Stimulated activated CD4-positive, alpha-beta T cell treated with anti-CD3 and anti-CD28 coated beads, Interleukin-1b, Interleukin-23, amount 100 ng/mL, for 48 hours (primary cell): ENCODE measurements around the gene ZNF672.
"Not testable (repeated sequence)": the region's sequence is repeated elsewhere in the genome, so short reads cannot be mapped to it uniquely, and the experiment has no call there.

Experiments used
- DNase-seq: peaks from one replicate; pipeline ENCODE4 v3.0.0-alpha.2; 2020

The ZNF672 gene

GRCh38 chr1:248857749-248858095, 19.7 kb downstream of the ZNF672 start:
- no peak for DNase-seq

DNA sequence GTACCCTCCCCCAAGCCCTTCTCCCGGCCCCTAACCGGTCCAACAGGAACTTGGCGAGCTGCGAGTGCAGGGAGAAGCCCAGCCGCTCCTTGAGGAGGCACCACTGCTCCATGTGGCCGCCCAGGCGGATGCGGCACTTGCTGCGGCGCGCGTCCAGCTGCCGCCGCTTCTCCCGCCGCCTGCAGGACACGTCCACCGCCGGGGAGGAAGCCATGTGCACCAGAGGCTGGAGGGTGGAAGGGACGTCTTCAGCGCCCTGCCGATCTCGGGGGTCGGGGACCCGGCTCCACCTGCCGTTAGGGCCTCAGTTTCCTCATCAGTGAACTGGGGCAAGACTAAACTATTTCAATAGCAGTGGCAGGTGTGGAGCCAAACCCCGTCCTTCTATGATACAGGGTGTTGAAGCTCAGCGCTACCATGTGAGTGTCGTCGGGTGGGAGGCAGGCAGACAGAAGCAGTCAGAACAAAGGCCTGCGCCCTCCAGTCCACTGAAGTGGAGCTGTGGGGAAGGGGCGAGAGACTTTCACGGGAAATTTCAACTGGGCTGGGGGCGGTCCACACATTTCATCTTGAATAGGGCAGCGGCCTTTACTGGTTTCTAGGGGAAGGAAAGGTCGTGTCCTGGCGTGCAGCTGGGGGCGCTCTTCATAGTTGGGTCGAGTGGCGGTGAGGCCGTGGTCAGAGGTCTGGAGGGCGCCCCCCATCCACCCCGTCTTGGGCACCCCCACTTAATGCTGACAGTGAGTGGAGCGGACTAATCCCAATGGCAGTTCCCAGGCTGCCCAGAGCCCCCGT, 20.3 kb downstream of the ZNF672 start:
- peak; percentile 32 for DNase-seq

DNA sequence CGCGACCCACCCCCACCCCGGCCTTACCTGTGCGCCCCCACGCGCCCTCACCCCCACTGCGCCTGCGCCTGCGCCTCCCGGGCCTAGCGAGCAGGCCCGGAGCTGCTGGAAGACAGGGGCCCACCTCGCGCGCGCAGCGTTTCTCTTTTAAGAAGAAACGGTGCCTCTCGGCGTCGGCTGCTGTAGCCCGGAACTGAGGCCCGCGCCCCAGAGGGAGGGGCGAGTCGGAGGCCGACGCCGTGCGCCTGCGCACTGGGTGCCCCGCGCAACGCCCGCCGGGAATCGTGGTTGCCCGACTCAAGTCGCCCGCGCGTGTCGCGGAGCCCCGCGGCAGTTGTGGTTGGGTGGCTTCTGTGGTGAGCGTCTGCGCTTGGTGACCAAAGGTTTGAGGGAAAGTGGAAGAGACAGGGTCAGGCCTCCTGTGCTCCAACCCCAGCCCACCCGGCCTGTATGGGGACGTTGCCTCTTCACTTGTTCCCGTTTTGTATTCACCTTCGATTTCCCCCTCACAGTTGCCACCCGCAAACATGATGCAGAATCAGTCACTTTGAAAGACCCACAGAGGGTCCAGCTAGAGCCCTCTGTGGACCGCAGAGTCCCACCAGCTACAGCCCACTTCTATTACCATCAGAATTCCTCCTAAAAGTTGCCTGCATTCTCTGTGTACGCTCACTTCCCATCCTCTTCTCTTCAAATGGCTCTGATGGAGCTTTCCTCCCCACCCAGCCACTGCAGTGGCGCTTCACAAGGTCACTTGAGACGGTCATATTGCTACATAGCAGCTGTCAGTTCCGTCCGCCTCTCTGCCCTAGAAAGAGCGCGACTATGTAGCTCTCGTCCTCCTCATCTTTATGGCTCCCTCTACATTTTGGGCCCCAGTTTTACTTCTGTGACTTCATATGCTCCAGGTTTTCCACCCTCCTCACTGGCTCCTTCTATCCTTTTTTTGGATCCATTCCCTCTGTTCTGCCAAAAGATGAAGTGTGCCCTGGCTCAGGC, 21.2 kb downstream of the ZNF672 start, which contains the start of gene ZNF692:
Gene ZNF692 (minus strand): TSS at position 195 of the 999 bp plus-strand sequence. CDS start 776 bp downstream, outside the sequence.
- peak; percentile 98 for DNase-seq

- DNase-seq = no peak
Measured at GRCh38 chr1:248860007-248860406, 22.0 kb downstream of the ZNF672 start.

DNA sequence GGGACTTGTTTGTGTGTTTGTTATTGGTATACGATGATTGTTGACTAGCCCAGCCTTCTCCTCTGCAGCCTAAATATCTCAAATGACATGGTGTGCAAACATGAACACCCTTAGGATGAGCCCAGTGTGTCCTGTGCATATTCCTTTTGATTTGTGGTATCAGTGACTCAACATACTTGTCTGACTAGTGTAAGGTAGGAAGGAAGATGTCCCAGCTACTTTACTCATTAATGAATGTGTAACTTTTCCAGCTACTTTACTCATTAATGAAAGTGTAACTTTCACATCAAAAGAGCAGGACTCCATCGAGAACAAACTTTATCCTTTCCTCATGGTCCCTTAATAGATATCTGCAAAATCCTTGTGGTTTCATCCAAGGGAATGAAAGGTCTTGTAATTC, 23.6 kb downstream of the ZNF672 start:
- DNase-seq = no peak

DNA sequence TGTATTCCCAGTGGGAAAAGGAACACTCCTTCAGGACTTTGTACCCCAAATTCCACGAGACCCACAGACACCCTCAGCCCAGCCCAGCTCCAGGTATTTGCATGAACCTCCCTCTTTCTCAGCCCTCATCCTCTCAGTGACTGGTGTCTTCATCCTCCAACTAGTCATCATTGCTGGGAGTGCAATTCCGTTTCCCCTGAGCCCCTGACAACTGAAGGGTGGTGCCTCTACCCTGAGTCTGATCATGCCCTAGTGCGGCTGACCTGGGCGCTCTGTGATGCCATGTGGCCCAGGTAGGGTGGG, 24.6 kb downstream of the ZNF672 start:
- no peak for DNase-seq

DNA sequence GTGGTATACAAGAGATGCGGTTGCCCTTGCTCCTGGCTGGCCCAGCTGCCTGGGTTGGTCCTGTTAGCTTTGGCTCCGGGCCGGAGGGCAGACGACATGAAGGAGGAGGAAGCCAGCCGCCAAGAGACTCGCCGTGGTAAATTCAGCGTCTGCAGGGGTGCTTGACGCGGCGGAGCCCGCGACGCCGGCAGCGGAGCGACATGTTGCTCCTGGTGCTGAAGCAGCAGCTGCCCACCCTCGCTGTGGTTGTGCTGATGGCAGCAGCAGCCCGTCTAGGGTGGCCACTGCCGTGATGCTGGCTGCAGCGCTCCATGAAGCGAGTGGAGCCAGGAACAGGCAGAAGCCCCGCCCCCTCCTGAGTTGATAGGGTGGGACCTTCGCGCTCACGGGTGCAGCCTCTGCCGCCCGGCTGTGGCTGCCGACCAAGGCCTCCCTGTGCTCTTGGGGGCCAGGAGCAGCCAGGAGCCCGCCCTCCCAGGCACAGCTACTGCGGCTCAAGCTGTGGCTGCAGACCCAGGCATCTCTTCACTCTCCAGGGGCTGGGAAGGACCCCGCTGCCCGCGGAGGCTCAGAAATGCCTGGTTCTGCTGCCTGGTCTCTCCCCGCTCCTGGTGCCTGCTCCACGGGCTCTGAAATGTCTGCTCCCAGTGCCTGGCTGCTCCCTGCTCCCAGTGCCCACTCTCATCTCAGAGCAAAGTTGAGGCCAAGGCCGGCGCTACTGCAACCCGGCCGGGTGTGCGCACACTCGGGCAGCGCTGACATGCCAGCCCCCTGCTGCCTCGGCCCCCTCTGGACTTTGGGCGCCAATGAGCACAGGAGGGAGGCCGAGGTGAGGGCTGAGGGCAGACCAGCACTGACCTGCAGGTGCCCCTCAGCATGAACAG, 25.2 kb downstream of the ZNF672 start:
- DNase-seq = peak; percentile 76

DNA sequence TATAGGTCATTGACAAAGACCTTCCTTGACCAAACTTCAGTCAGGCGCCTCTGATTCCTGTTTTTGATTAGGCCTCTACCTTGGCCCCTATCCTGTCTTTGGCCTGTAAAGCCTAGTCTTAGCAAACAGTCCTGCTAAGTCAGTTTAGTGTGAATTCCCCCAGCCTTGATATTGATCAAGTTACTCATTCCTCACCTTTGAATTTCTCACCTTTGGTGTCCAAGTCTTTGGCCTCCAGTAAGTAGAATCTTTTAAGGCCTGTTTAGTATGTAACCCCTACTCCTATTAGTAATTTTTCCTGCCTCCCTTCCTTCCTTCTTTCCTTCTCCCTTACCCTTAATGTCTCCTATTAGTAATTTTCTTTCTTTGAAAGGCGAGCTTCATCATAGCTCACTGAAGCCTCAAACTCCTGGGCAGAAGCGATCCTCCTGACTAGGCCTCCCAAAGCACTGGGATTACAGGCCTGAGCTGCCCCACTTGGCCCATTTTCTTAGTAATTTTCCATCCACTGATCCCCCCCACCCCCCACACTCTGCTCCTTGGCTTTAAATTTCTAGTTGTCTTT, 33.9 kb downstream of the ZNF672 start:
- DNase-seq = no peak

- peak; percentile 66 for DNase-seq
Measured at GRCh38 chr1:248872752-248873408, 34.9 kb downstream of the ZNF672 start.

DNA sequence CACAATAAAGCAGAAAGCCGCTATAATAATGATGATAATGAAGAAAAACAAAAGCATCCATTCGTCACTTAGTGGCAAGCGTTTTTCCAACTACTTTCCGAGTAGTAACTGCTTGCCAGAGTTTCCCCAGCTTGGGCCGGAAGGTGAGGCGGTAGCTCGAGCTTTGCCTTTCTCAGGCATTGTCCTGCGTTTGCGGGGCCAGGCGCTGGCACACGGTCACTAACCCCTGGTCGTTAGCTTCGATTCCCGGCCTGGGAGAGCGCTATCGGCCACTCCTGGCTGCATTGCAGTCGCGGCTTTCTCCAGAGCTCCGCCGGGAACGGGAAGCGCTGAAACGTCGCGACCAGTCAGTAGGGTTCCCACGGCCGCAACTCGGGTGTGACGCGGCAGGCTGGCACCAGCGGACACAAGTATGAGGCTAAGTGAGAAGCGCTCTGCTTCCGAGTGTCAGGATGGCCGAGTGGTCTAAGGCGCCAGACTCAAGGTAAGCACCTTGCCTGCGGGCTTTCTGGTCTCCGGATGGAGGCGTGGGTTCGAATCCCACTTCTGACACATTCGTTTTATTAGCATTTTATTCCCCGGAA, 35.5 kb downstream of the ZNF672 start:
- DNase-seq = peak; percentile 96

- DNase-seq = peak; percentile 84
Measured at GRCh38 chr1:248873993-248874533, 36.0 kb downstream of the ZNF672 start.

DNA sequence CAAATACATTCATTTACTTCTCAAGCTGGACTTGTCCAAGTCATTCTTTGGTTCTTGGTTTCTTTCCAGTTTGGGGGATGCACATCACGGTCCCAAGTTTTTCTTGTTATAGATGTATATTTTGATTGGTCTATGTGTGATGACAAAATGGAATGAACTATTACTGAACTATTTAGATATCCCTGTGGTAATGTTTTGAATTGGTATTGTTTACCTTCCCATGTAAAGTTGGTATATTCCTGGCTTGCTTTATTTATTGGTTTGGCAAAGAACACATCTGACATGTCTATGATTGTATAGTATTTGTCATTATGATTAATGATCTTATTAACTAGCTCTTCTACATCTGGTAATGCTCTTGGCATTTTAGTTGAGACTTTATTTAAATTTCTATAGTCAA, 43.2 kb downstream of the ZNF672 start:
- DNase-seq = no peak

DNA sequence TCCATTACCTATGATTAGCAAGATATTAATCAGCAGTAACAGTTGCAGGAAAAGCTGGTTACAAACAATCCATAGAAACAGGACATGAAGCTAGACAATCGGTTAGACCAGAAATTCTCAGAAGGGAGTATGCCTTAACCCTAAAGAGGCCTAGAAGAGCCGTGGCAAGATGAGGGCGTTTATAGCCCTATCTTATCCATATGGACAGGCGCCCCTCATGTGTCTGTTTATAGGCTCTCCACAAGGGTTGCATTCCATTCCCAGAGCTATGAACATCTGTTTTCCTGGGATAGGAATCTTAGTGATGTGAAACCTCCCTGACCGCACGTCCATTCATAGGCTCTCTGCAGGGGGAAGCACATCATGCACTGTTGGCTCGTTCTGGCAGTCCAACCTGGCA, 44.4 kb downstream of the ZNF672 start:
- DNase-seq = not testable (repeated sequence)

DNA sequence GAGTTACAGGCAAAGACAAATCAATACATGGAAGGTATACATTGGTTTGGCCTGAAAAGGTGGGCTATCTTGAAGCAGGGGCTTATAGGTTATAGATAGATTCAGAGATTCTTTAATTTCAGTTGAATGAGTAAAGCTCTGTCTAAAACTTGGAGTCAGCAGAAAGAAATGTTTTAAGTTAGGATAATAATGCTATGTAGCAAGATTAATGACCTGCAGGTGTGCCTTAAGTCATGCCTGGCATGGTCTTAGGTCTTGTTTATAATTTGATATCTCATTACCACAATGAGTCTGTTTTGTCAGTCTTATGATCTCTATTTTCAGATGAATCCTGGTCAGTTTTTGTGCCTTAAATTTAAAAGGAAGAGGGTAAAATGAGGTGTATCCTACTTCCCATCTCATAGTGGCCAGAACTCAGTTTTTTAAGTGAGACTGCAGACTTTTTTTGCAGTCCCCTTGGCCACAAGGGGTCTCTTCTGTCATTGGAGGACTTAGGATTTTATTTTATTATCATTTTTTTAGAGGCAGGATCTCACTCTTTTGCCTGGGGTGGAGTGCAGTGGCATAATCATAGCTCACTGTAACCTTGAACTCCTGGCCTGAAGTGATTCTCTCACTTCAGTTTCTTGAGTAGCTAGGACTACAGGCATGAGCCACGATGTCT, 46.7 kb downstream of the ZNF672 start:
- DNase-seq = no peak

- DNase-seq = no peak
Measured at GRCh38 chr1:248885646-248886045, 47.6 kb downstream of the ZNF672 start.

- DNase-seq = no peak
Measured at GRCh38 chr1:248886237-248886895, 48.3 kb downstream of the ZNF672 start.

DNA sequence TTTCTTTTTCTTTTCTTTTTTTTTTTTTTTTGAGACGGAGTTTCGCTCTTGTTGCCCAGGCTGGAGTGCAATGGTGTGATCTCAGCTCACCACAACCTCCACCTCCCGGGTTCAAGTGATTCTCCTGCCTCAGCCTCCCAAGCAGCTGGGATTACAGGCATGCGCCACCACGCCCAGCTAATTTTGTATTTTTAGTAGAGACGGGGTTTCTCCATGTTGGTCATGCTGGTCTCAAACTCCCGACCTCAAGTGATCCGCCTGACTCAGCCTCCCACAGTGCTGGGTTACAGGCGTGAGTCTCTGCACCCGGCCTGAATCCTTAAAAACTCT, 51.9 kb downstream of the ZNF672 start:
- DNase-seq = not testable (repeated sequence)

DNA sequence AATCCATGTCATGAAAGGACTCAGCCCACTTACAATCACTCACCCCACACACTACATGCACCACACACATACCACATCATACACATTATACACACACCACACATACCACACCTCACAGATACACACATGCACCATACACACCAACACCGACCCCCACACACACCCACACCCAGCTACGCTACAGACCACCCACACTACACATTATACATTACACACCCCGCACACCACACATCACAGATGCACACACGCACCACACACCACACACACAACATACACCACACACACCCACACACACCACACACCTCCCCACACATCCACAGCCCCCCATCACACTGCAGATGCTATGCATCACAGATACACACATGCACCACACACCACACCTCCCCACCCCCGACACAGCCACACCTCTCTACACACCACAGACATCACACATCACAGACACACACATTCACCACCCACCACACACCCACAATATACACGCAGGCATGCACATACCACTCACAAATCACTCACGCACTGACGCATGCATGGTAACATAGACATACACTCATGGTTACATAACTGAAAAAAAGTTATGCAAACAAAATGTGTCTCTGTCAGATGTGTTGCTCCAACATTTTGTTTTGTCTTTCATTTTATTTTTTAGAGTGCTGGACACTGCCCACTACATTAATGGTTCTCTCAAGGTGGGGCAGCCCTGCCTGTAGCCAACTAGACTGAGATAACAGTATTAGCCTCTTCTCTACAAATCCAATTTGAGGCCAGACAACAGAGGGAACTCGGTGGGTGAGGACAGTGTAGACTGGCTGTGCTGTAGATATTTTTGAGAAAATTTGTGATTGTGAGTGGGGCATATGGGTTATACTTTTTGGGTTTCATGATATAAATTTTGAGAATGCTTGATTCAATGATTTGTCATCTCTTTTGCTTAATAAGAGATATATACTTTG, 52.8 kb downstream of the ZNF672 start:
- no peak for DNase-seq

DNA sequence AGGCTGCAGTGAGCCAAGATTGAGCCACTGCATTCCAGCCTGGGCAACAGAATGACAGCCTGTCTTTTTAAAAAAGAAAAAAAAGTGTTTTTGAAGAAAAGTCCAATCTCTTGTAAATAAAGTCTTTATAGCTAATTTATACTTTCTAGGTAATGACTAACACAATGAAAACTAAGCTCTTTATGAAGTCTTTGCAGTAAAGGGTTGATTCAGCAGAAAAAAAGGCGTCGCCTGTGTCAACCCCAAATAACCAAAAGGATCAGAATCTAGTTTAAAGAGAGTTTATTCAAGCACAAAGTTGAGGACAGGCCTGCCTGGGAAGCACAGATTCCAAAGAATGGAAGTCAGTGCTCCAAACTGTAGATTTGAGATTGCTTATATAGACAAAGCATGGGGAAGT, 53.7 kb downstream of the ZNF672 start:
- DNase-seq = no peak
